NCI-H748 (cell line): Measurements from ENCODE around the gene NT5C2.
A peak's percentile ranks its signal among the peaks of the same experiment; 100 is the strongest.
"Not testable (repeated sequence)": the region's sequence is repeated elsewhere in the genome, so short reads cannot be mapped to it uniquely, and the experiment has no call there.

Experiments used
- DNase-seq: peaks from one replicate; lab custom pipeline; 2025; ENCODE audit not compliant: unreplicated experiment; lab: John Stamatoyannopoulos, UW

NT5C2 gene

GRCh38 chr10:103095005-103095404 is 98.1 kb downstream of the NT5C2 start:
- DNase-seq: no peak

- DNase-seq: no peak
Observed at GRCh38 chr10:103090911-103091310, 102.2 kb downstream of the NT5C2 start.

GRCh38 chr10:103089493-103089892 is 103.6 kb downstream of the NT5C2 start:
- DNase-seq: no peak

GRCh38 chr10:103086799-103087198 is 106.3 kb downstream of the NT5C2 start:
- no peak for DNase-seq

GRCh38 chr10:103086261-103086660 is 106.8 kb downstream of the NT5C2 start:
- no peak for DNase-seq

GRCh38 chr10:103083977-103084320 is 109.1 kb downstream of the NT5C2 start:
- no peak for DNase-seq

- no peak for DNase-seq
Observed at GRCh38 chr10:103083266-103083976, 109.7 kb downstream of the NT5C2 start.

GRCh38 chr10:103082683-103083082 is 110.4 kb downstream of the NT5C2 start:
- no peak for DNase-seq

- no peak for DNase-seq
Observed at GRCh38 chr10:103080891-103081581, 112.0 kb downstream of the NT5C2 start.

- no peak for DNase-seq
Observed at GRCh38 chr10:103079946-103080345, 113.1 kb downstream of the NT5C2 start.

- DNase-seq: no peak
Observed at GRCh38 chr10:103079100-103079499, 114.0 kb downstream of the NT5C2 start.

- no peak for DNase-seq
Observed at GRCh38 chr10:103078676-103079075, 114.4 kb downstream of the NT5C2 start.

GRCh38 chr10:103078309-103078615 is 114.8 kb downstream of the NT5C2 start:
- no peak for DNase-seq

- DNase-seq: no peak
Observed at GRCh38 chr10:103077491-103078308, 115.4 kb downstream of the NT5C2 start.

GRCh38 chr10:103077020-103077419 is 116.1 kb downstream of the NT5C2 start:
- no peak for DNase-seq

GRCh38 chr10:103072891-103073290 is 120.2 kb downstream of the NT5C2 start:
- no peak for DNase-seq

GRCh38 chr10:103072276-103072675 is 120.8 kb downstream of the NT5C2 start:
- DNase-seq: no peak

- DNase-seq: peak; percentile 63
Observed at GRCh38 chr10:103069453-103070331, 123.4 kb downstream of the NT5C2 start.

GRCh38 chr10:103067956-103068355 is 125.1 kb downstream of the NT5C2 start:
- no peak for DNase-seq

- DNase-seq: no peak
Observed at GRCh38 chr10:103067484-103067883, 125.6 kb downstream of the NT5C2 start.

- not testable (repeated sequence) for DNase-seq
Observed at GRCh38 chr10:103067099-103067477, 126.0 kb downstream of the NT5C2 start.
